Adrenal gland (tissue), 12 donors: ENCODE results near the gene ABTB2. TPM values are rescaled to one million over a fixed set of nuclear protein-coding genes. Genes with fewer than 3 reads are reported as not detected.

Experiments used
- DNase-seq, 7 donors: peaks; one replicate each; pipeline ENCODE4 v3.0.0-alpha.2; 2019 to 2020
- H3K27ac ChIP-seq, 5 donors: fragments of 200-600 bp; sonication (generic) in 4 of 5; 1 replicate in 3 of 5; 2 replicates in 2 of 5; pipeline versions ENCODE4 v1.5.1 to v1.8.0; 2016 to 2020; ENCODE audit warnings: mild to moderate bottlenecking in 1 of 5
- H3K27me3 ChIP-seq: fragments of 200-600 bp; 2 replicates; pipeline ENCODE4 v1.8.0; 2021
- H3K36me3 ChIP-seq, 2 donors: fragments of 200-600 bp; replicated peaks in 1 of 2; 1 replicate in 1 of 2; 2 replicates in 1 of 2; pipeline versions ENCODE4 v1.5.1 to v1.8.0; 2018 to 2022
- H3K4me1 ChIP-seq, 2 donors: fragments of 200-600 bp; replicated peaks in 1 of 2; 1 replicate in 1 of 2; 2 replicates in 1 of 2; pipeline versions ENCODE4 v1.5.1 to v1.8.0; 2018 to 2021
- H3K4me3 ChIP-seq, 4 donors: fragments of 200-600 bp; sonication (generic) in 3 of 4; one replicate each; pipeline ENCODE4 v1.5.1; 2016 to 2018
- H3K9me3 ChIP-seq, 3 donors: fragments of 200-600 bp; sonication (generic) in 1 of 3; replicated peaks in 1 of 3; 1 replicate in 2 of 3; 2 replicates in 1 of 3; pipeline versions ENCODE4 v1.5.1 to v1.8.0; 2016 to 2021
- CTCF ChIP-seq, 6 experiments: fragments of 450-650 bp in 4 of 6; fragments of 200-600 bp in 2 of 6; sonication (generic) in 1 of 6; IDR thresholded peaks; 1 replicate in 5 of 6; 2 replicates in 1 of 6; pipeline versions ENCODE4 v1.5.1 to v1.8.0; 2016 to 2021; ENCODE audit warnings: antibody characterized with exemption in 6 of 6, mild to moderate bottlenecking in 2 of 6, moderate library complexity in 1 of 6
- POLR2A ChIP-seq, 2 donors: fragments of 450-650 bp; IDR thresholded peaks; one replicate each; pipeline ENCODE4 v1.6.1; 2017; ENCODE audit warnings: antibody characterized with exemption in 2 of 2, mild to moderate bottlenecking in 2 of 2, moderate library complexity in 1 of 2
- WGBS, 4 donors: extraction: QIAGEN DNeasy Blood & Tissue Kit in 2 of 4; methylation state at CpG; one replicate each; pipeline versions ENCODE4 v1.1.5 to v1.1.7; 2013 to 2017; 5-methylcytosine and 5-hydroxymethylcytosine counted together
- intact Hi-C, 2 donors: fragments of 100-400 bp; cut with DNase I; formaldehyde crosslinking; loops; one replicate each; pipeline versions ENCODE4 v1.14.1 to v1.15.0; 2022 to 2023
- polyA plus RNA-seq, 3 donors: library from polyadenylated mRNA; stranded (reverse); fragments of 200-250 nt in 2 of 3; fragments of 350-450 nt in 1 of 3; fragmentation: Illumina TruSeq in 1 of 3; extraction: RNeasy Lipid Tissue Mini Kit (QIAGEN cat#74804) in 1 of 3; gene quantifications; one replicate each; pipeline ENCODE4 v1.2.3, GENCODE V29; 2013 to 2014
- total RNA-seq, 9 donors: library from RNA; depleted of rRNA in 4 of 9; stranded (reverse); fragments of >200 nt in 4 of 9; fragments of 120-200 nt in 1 of 9; fragmentation: NEBNext Ultra II Directional in 1 of 9; extraction: Animal tissue kit (Norgen Biotek cat#: 25700) in 1 of 9; gene quantifications; one replicate each; pipeline versions ENCODE4 v1.1.0 to v1.2.4, GENCODE V29; 2013 to 2023
- donor health status: healthy with polysubstance abuse.
- donor health status: Bipolar disorder and iron deficiency.
- donor health status: DM: yes; HTN: yes; CAD: no.
- donor health status: DM: no; HTN: no; CAD: no.
- donor health status: DM: no; HTN: no; CAD: no.
- donor health status: DM: yes; HTN: yes; CAD: no.

Gene ABTB2
- total and polyA plus RNA-seq, 12 donors, result 1.9 to 32.3 (median 6.1) TPM

GRCh38 chr11:34262531-34263081, 95.2 kb downstream of the ABTB2 start:
- intact Hi-C loops, result no loop called here
- H3K4me1 ChIP-seq, result peaks cover 0 to 22% of the 10 kb centered on the region in 2 donors

DNA sequence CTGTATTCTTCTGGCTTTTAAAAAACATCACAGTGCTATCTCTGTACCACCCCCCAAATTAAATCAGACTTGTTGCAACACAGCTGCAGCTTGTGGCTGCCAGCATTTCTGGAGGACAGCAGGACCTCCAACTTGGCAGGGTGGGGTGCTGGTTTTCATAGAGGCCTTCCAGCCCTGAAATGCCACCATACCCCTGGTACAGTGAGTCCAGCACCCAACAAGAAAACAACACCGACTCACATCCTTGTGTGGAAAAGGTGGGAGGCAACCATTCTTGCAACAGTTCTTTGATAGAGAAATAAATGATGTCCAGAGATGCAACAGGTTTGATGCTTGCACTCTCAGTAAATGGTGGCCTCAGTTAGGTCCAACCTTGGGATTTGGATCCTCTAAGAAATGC, 96.0 kb downstream of the ABTB2 start:
- no peak overlapping the region for H3K4me3 ChIP-seq
- 83 to 100% (median 91%) methylated on average over 1 of the region's 1 CpG for WGBS, 4 donors
- H3K36me3 ChIP-seq, result no peaks in the 10 kb centered on the region
- no peak for TF ChIP-seq CTCF (IDR thresholded peaks at IDR 0.05)
- TF ChIP-seq POLR2A (IDR thresholded peaks at IDR 0.05), result no peak
- H3K27ac ChIP-seq, result no peak overlapping the region
- no peak for DNase-seq
- H3K27me3 ChIP-seq, result no peaks in the 10 kb centered on the region
- peaks cover 0 to 22% of the 10 kb centered on the region in 2 donors for H3K4me1 ChIP-seq
- intact Hi-C loops, result no loop called here
- no peaks in the 10 kb centered on the region for H3K9me3 ChIP-seq

More at GRCh38 chr11:34262531-34263081, 95.2 kb downstream of the ABTB2 start:
- 74 to 87% (median 81%) methylated on average over 8 of the region's 8 CpGs for WGBS, 4 donors
- Histone ChIP-seq H3K9me3 (no peaks in the 10 kb centered on the region), H3K4me3 (no peak overlapping the region), H3K36me3 (no peaks in the 10 kb centered on the region), H3K27me3 (no peaks in the 10 kb centered on the region), H3K27ac (no peak overlapping the region)
- no peak for TF ChIP-seq POLR2A (IDR thresholded peaks at IDR 0.05)
- TF ChIP-seq CTCF (IDR thresholded peaks at IDR 0.05), result no peak
- DNase-seq, result no peak

GRCh38 chr11:34261095-34261494, 96.7 kb downstream of the ABTB2 start:
- intact Hi-C loops, result no loop called here
- no peaks in the 10 kb centered on the region for H3K9me3 ChIP-seq
- H3K27ac ChIP-seq, result no peak overlapping the region
- H3K27me3 ChIP-seq, result no peaks in the 10 kb centered on the region
- WGBS, 4 donors, result 93 to 100% (median 96%) methylated on average over 2 of the region's 2 CpGs
- H3K4me3 ChIP-seq, result no peak overlapping the region
- H3K4me1 ChIP-seq, result peaks cover 0 to 22% of the 10 kb centered on the region in 2 donors
- no peaks in the 10 kb centered on the region for H3K36me3 ChIP-seq
- no peak for TF ChIP-seq POLR2A (IDR thresholded peaks at IDR 0.05)
- TF ChIP-seq CTCF (IDR thresholded peaks at IDR 0.05), result no peak
- DNase-seq, result no peak

DNA sequence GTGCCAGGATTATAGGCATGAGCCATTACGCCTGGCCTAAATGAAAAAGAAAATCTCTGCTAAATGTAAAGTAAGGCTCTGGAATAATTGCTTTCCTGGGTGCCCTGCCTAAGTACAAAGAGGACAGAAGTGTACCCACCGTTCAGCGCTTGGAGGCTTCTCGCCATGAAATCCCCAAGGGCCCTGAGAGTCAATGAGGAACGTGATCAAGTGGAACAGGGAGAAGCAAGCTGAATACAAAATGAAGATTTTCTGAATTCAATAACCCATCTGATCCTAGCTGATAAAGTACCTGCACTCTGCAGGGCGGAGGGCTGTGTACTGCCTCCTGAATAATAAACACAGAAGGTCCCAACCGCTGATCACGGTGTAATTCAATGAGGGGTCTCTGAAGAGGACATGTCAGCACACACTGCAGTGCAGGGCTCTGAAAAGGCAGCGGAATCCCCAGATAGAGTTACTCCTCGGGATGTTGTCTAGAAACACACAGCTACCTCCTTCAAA, 97.7 kb downstream of the ABTB2 start:
- H3K27me3 ChIP-seq, result no peaks in the 10 kb centered on the region

More for the DNA sequence above, 97.7 kb downstream of the ABTB2 start:
- intact Hi-C loops, result no loop called here
- Histone ChIP-seq H3K27ac (no peak overlapping the region), H3K36me3 (no peaks in the 10 kb centered on the region), H3K4me3 (no peak overlapping the region), H3K9me3 (no peaks in the 10 kb centered on the region), H3K4me1 (peaks cover 0 to 20% of the 10 kb centered on the region in 2 donors)
- DNase-seq, result no peak
- WGBS, 4 donors, result 94 to 96% (median 94%) methylated on average over 10 of the region's 10 CpGs
- TF ChIP-seq POLR2A (IDR thresholded peaks at IDR 0.05), result no peak
- TF ChIP-seq CTCF (IDR thresholded peaks at IDR 0.05), result no peak
